EL (cell line): Measurements from ENCODE around the gene TNNT2.

Experiments used
- DNase-seq: peaks from one replicate; pipeline ENCODE4 v3.0.0-alpha.2; 2016

The TNNT2 gene

DNA sequence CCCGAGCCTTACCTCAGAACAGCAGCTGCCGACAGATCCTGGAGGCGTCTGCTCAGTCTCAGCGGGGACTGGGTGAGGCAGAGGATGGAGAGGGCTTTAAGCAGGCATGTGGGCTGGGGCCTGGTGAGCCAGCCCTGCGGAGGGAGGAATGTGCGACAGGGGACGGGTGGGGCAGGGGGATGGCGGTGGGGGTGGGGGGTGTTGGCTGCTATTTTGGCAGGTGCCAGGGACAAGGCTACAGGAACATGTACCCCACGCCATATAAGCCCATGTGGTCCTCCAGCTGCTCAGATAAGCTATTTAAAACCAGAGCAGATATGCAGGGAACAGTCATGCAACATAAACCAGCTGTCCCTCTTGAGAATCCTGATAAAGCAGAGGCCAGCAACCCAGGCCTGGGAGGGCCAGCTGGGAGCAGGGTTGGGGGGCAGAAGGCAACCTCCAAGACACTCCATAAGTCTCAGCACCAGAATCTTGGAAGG lies at the start of gene TNNT2:
Gene TNNT2 (minus strand): TSS at position 70 of the 482 bp plus-strand sequence. CDS start 4,426 bp downstream, outside the sequence.
- no peak for DNase-seq

DNA sequence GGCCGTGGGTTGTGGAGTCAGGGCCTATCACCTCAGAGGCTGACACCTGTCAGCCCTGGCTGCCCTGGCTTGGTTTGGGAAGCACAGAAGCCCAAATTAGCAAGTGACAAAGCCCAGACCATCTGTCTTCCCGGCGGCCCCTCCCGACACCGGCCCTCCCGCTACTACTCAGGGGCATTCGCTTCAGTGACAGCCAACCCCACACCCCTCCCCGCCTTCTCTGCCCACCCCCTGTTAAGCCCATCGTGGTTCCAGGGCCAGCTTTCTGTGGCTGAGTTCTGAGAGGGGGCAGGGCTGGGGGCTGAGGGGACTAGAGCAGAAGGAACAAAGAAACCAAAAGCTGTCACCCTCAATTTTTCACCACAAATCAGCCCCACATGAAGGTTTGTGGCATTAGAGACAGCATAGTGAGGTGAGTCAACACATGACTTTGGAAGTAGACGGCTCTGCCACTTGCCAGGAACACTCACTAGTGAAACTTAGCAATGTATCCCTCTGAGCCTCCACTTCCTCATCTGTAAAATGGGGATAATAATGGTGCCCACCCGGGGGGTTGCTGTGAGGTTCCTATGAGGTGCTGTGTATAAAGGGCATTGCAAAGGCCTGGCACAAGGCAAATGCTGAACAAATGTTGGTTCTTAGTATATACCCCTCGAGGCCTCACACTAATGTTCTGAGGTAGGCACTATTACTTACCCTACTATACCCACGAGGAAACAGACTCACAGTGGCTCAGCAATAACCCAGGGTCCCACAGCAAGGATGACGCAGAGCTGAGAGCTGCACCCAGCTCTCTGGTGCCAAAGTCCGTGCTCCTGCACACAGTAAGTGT lies 49.2 kb upstream of the TNNT2 start:
- DNase-seq: no peak

DNA sequence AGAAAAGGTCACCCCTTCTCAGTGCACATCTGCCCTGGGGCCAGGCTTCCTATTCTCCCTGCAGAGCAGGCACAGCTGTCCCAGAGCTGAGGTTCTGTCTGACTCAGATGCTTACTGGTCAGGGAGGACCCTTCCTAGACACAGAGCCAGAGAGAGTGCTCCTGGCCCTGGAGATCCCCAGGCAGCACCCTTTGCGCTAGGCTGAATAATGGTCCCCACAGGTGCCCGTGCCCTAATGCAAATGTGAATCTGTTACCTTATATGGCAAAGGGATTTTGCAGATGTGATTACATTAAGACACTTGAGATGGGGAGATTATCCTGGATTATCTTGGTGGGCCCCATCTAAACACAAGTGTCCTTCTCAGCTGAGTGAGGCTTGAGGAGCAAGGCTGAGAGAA lies 46.7 kb upstream of the TNNT2 start:
- no peak for DNase-seq

DNA sequence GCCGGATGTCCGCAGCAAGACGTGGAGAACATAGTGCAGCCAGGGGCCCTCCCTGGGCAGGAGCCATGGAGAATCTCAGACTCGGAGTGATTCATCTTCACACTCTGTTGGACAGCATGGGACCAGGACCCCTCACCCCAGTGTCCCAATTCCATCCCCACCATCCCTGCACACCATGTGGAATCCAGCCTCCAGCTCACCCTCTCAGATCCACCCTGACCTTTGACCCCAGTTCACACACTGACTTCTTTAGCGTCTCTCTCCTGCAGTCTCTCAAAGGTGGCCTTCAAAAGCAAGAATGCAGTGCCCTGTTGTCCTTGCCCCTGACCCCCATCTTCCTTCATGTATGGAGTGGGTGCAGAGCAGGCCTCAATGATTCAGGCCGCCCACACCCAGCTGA lies 46.2 kb upstream of the TNNT2 start:
- no peak for DNase-seq

DNA sequence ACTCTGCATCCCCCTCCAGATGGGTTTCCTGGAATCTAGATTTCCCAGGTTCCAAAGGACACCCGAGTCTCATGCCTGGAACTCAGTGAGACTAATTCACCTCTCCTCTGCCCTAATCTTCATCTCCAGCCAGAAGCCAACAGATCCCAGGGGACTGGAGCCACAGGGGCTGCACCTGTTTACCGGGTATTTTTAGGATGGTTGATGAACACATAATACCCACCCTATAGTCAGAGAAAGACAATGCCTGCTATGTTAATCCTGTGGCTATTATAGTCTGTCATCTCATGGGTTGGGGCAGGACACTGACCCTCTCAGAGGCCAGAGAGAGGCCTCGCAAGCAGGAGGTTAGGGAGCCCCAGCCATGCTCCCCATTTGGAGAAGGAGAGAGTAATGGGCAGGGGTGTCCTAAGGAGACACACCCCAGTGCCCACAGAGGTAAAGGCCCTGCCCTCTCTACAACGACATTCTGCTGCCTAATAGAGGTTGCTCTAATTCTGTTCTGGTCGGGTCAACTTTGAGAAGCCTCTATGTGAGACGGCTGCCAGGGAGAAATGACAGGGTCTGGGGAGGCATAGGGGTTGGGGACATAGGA lies 45.1 kb upstream of the TNNT2 start:
- DNase-seq: no peak

DNA sequence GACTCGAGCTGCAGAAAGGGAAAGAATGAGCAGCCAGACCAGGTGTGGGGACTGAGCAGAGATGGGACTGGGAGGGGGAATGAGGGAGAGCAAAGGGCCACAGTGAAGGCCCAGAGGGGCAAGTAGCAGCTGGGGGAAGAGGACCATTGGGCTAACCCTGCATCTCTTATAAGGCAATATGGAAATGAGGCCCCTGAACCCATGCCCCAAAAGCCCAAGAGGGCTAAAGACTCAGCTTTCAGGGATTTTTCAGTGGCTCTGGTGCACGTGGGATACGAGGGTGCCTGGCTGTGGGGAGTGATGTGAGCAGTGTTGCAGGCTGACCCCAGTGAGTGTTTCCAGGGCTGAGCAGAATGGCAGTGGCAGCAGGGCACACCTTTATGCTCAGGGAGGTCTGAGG lies 44.5 kb upstream of the TNNT2 start:
- no peak for DNase-seq

DNA sequence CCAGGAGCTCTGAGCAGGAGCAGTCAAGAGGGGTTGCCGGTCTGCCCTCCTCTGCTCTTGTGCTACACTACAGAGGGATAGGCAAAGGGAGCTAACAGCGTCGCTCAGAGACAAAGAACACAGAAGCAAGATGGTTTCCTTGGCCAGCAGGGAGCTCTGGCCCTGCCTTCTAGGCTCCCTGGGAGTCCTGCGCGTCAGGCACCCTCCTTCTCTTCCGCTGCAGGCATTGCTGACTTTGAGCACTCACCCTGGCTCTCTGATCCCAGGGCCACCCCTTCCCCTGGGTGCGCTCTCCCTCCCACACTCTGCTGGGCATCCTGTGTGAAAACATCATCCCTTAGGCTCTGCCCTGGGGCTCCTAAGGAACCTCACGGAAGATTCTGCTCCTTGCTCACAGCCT lies 43.6 kb upstream of the TNNT2 start:
- DNase-seq: no peak

DNA sequence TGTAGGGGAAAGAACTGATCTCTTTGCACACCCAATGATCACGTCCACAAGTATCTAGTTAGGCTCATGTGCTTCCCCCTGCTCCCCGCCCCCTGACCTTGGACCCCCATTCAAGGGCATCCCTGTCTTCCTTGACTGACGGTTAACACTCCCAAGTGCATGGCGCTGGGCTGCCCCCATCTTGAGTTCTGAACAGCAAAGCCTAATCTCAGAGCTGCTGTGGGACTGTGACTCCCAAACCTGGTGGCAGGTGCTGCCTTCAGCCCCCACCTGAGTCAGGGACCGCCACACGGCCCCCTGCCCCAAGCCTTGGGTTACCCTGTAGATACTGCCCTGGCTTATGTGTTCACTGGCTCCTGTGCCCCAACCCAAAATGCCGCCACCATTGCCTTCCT lies 43.1 kb upstream of the TNNT2 start:
- DNase-seq: no peak

DNA sequence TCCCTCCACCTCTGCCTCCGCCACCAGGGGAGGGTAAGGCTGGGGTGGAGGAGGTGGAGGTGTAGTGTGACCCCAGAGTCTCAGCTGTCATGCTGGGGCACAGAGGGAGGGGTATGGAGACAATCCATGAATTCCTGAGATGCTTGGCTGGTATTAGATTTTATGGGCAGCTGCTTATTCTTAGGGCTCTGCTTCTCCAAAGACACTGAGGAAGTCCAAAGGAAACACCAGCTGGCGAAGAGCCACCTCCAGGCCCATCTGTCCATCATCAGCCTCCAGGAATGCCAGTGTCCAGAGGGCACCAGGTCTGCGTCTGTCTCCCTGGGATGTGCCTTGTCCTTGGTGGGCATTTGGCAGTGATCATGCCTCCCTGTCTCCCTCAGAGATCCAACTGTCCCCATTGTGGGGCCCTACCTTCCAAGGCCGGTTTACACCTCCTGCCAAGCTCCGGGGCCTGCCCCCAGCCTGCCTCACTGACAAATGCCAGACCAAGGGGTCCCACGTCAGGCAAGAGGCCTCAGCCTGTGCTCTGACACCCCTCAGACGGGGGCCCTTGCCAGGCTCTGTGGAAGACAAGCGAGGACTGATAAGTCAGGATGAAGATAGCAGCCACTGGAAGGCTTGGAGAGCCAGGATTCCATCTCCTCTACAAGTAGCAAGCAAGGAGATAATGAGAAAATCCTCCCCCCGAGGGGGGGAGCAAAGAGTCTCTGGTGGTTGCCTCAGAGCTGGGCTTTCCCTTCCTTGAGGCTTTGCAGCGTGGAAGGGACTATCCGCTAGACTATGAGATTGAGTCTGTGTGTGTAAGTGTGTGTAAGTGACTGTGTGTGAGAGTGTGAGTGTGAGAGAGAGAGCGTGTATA lies 42.5 kb upstream of the TNNT2 start:
- DNase-seq: peak; percentile 27

DNA sequence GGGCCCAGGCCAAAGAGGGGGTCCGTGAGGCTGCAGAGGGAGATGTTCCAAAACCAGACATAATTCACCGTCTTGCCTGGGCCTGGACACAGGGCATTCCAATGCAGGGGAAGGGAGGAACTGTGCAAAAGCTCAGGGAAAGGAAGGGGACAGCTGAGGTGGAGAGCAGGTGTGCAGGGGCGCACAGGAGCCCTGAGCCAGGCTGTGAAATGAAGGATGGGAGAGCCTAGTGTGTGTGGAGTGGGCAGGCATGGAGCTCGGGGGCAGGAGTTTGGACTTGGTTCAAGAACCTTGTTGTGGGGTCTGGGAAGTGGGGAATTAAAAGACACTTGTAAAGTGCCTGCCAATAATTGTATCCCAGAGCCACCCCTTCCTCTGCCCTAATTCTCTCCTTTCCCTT lies 41.8 kb upstream of the TNNT2 start:
- DNase-seq: no peak

DNA sequence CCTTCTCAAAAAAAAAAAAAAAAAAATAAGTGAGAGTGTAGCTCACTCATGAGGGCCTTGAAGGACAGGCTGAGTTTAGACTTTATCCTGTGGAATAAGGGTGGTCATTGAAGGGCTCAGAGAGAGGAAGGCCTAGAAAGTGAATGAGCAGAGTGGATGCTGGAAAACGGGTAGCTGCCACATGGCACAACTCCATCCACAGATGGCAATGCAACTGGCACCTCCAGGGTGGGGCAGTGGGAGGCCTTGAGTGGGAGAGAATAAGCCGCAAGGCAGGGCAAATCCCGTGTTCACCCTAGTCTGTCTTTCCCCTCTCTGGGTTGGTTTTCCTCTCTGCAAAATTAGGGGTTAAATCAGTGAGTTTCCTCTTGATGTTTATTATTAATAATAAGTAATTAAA lies 41.0 kb upstream of the TNNT2 start:
- DNase-seq: no peak

DNA sequence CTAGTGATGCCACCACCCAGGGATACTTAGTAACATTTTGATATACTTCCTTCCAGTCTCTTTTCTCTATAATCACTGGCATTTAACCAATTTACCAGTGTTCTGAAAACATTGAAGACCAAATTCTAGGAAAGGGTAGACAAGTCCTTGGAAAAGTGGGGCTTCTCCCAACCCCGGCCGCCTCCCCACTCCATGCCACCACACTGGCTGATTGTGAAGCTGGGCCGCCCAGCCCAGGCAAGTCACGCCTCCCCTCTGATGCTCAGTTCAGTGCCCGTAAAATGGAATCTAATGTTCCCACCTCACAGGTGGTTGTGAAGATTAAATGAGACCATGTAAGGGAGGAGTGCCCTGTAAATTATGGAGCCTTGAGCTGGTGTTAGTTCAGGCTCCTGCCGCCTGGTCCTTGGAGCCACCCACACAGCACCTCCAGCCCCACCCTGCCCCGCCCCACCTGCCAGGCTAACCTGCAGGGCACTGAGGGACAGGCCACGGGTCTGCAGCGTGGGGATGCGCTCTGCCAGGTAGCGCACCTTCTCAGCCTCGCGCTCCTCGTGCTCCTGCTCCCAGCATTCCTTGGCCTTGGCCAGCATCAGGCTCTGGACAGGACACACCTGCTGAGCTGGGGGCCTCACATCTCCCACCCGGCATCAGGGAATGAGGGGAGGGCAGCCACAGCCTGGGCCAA lies 36.7 kb upstream of the TNNT2 start:
- no peak for DNase-seq

DNA sequence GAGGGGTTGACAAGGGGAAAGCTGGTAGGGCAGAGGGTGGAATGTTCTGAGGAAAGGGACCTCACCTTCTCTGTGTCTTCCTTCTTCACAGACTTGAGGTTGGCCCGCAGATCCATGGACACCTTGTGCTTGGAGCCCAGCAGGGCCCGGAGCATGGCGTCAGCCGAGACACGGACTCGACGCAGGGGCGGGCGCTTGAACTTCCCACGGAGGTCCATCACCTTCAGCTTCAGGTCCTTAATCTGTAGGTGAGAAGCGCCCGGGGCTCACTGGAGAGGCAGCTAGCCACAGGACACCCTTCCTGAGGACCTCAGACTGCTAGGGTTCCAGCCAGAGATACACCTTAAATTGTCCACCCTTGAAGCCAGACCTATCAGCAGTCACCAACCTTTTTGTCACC lies 33.8 kb upstream of the TNNT2 start:
- no peak for DNase-seq

DNA sequence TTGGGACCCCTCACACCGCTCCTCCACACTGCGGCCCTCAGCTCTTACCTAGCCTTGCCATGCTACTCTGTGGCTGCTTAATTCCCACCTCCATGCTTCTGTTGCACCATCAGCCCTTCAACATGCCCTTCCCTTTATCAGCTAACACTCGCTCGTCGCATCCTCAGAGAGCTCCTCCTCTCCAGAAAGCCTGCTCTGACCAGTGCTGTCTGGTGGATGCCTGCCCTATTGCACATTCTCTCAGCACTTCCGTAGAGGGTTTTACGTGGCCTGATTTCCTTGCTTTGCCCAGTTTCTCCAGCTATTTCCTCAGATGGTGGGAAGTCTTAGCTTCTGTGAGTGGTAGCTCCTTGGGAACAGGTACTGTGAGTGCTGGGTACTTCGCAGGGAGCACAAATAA lies 32.0 kb upstream of the TNNT2 start:
- DNase-seq: no peak

DNA sequence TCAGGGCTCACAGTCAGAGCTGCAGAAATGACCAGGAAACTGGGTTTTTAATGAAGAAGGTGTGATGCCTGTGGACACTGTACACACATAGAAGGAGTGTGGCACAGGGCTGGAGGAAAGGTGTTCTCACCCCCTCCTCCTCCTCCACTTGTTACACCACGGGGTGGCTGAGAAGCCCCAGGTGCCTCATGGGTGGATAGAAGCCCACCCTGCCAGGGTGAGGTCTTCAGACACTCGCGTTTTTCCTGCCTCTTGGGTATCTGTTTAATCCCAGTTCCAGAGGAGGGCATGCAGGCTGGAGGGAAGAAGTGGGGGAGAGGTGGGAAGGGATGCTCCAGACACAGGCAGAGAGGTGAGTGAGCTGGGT lies 31.3 kb upstream of the TNNT2 start:
- DNase-seq: no peak

DNA sequence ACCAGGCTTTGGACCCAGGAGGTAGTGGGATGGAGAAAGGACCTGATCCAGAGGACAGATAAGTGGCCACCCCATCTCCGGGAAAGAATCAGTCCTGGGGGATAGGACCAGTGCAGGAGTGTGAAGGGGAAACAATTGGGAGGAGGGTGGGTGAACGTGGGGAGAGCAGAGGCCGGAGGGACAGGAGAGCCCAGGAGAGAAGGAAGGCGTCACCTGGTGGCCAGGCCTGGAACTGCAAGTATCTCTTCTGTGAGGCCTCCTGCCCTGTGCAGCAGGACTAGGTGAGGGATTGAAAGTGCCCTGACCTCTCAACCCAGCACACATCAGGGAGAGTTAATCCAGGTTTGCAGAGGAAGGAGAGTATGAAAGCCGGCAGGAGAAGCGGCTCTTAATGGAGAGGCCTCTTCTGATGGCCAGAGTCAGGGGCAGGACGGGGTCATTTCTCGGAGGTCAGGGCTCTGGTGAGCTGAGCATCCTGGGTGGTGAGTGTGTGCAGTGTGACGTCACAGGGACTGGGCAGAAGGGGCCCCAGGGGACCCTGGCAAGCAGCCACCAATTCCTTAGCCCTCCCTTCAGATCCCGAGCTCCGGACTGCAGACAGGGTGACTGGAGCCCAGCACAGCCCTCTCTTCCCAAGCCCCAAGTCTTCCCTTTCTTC lies 30.8 kb upstream of the TNNT2 start:
- peak; percentile 74 for DNase-seq

DNA sequence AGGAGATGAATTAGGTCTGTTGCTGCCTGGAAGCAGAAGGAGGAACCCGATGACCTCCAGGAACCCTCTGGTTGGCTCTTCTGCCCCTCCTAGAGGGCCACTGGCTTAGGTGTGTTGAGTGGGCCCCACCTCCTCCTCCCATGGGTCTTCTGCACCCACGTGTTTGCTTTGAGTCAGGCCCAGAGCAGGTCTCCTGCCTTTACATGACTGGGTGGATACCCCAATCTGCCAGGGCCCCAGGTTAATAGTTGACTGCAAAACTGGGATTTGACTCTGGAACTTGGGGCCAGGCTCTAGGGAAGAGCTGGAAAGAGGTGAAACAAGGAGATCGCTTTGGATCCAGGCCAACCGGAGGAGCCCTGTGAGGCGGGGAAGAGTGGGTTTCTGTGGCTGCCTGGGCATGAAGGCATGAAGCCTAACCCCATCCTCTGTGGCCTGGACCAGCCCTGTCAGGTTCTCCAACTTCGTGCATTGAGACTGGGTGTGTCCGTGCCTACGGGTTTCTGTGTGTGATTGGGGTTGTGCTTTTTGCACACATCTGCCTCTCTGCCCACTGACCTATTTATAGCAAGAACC lies 29.4 kb upstream of the TNNT2 start:
- no peak for DNase-seq

DNA sequence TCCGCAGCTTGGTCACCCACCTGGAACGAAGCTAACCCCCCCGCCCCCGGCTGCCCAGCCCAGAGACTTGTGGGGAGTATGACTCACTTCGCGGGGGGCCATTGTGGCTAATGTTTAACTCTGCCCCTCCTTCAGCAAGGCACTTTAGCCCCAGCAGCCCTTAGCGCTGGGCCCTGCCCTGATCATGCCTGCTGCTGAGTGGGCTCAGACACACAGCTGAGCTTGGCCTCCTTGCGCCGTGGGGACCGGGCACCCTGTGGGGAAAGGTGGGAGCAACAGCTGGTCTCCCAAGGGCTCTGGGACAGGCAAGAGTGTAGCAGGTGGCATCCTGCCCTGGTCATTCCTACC lies 28.0 kb upstream of the TNNT2 start:
- DNase-seq: no peak

DNA sequence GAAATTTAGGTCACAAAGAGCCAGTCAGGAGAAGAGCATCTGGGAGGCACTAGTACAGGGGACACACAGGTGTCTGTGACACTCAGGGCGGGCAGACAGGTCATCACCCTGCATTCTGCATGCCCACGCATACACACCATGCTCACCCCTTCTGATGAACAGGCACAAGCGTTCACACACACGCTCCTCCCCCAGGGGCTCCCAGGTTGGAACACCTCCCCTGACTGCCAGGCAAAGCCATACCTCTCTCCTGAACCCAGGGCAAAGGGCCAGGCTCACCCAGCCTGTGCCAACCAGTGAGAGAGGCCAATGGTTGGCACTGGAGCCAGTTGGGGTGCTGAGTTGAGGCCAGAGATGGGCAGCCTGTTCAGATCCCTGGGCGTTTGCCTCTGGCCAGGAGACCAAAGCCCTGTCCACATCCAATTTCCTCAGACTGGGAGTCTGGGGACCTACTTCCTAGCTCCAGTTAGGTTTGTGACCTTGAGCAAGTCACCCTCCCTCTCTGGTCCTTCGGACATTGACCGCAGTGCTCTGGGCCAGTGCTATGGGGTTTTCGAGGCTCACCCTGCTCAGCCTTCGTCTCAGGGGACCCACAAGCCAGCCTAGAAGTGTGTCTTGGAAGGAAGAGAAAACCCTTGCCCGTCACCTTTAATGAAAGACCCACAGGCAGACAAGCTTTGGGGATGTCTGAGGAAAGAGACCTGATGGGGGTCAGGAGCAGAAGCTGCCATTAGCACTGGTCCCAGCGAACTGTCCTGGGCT lies 27.4 kb upstream of the TNNT2 start:
- no peak for DNase-seq

DNA sequence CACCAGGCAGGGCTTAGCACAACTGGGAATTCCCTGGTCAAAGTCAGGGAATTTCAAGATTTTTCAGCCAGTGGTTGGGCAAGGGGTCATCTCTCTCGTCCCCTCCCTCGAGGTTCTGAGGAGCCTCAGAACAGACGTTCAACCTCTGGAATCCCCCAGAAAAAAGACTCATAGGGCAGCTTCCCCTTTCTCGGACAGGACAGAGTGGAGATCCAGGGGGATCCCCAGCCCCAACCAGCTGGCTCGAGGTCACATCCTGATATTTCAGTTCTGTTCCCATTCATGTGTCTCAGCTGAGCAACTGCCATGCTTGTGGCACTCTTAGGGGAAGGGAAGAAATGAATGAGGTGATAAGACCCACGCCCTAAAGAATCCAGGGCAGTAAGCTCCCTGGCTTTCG lies 26.6 kb upstream of the TNNT2 start:
- no peak for DNase-seq

DNA sequence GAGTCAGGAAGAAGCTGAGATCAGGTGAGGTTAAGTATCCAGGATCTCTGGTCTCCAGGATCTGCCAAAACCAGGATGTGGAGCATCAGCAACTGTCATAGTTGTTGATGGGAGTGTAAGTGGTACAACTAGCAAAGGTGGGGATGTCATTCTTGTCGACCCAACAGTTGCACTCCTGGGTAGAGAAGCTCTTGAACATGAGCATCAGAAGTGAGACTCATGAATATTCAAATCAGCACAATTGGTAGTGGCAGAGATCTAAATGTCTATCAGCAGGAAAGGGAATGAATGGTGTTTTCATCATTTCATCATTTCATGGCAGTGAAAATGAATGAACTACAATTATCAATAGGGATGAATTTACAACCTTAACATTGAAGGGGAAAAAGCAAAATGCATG lies 25.9 kb upstream of the TNNT2 start:
- no peak for DNase-seq

DNA sequence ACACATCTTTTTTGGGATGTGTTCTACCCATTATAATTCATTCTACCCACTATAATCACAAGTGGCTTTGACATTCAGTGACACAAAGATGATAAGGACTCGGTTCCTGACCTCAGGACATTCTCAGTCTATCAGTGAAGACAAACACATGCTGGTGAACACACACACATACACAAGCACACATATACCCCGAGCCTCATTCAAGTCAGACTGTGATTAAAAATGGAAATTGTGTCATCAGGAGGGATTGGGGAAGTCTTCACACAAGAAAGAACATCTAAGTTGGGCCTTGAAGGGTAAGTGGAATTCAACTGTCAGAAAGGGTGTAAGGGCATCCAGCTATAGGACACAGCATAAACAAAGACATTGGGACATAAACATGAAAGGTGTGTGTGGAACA lies 24.2 kb upstream of the TNNT2 start:
- DNase-seq: no peak
